Mucosa of rectum (tissue), 2 donors: ENCODE measurements around the gene CLEC2L.

Experiments
- H3K27ac ChIP-seq, 2 donors: one replicate each; pipeline ENCODE4 v1.7.0; 2013; ENCODE audit warnings: inconsistent platforms in 2 of 2, low read depth in 2 of 2, low read length in 2 of 2
- H3K27me3 ChIP-seq, 2 donors: one replicate each; pipeline ENCODE4 v1.7.0; 2013; ENCODE audit warnings: low read length in 2 of 2; ENCODE audit not compliant: control insufficient read depth in 2 of 2, insufficient read depth in 2 of 2
- H3K36me3 ChIP-seq, 2 donors: one replicate each; pipeline ENCODE4 v1.7.0; 2013; ENCODE audit warnings: low read length in 2 of 2; ENCODE audit not compliant: control insufficient read depth in 2 of 2, insufficient read depth in 2 of 2
- H3K4me1 ChIP-seq, 2 donors: one replicate each; pipeline ENCODE4 v1.7.0; 2013; ENCODE audit warnings: low read length in 2 of 2, mild to moderate bottlenecking in 1 of 2; ENCODE audit not compliant: control insufficient read depth in 2 of 2, insufficient read depth in 2 of 2
- H3K4me3 ChIP-seq, 2 donors: one replicate each; pipeline ENCODE4 v1.7.0; 2013; ENCODE audit warnings: low read length in 2 of 2
- H3K9ac ChIP-seq, 2 donors: one replicate each; pipeline ENCODE4 v1.7.0; 2013; ENCODE audit warnings: low read length in 2 of 2, low read depth in 1 of 2, mild to moderate bottlenecking in 1 of 2
- H3K9me3 ChIP-seq, 2 donors: one replicate each; pipeline ENCODE4 v1.7.0; 2013; ENCODE audit warnings: low read length in 2 of 2; ENCODE audit not compliant: control insufficient read depth in 2 of 2
- donor health status: healthy.
- donor health status: Normal muscosa, but diverticular disease.

Gene CLEC2L

DNA sequence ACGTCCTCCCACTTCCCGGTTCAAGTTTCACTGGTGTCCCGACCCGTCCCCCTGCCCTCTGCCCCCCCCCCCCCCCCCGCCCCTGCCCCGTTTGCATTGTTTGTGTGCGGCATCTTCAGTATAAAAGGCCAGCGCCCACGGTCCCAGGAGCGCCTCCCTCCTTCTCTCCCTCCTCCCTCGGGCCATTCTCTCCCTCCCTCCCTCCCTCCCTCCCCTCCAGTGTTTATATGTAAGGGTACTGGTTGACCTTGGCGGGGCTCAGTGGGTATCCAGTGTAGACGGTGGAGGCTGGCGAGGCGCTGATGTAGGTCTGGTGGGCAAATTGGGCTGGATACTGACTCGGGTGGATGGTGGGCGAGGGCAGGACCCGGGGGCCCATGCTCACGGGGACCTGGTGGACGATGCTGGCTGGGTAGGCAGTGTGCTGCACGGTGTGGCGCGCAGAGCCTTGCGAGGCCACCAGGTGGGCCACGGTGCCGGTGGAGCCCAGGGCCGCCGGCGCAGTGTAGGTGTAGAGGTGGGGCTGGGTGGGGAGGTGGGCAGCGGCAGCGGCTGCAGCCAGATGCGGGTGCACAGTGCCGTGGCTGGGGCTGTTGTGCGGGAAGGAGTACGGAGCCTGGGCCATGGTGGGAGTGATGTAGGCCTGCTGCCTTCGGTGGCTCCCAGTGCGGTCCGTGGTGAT, 49.4 kb downstream of the CLEC2L start:
- H3K36me3 ChIP-seq = peaks cover 23 to 24% of the 10 kb centered on the region in 2 donors
- H3K4me3 ChIP-seq = no peak overlapping the region
- H3K9ac ChIP-seq = no peak overlapping the region
- H3K9me3 ChIP-seq = no peaks in the 10 kb centered on the region
- no peaks in the 10 kb centered on the region for H3K27me3 ChIP-seq
- no peaks in the 10 kb centered on the region for H3K4me1 ChIP-seq
- no peak overlapping the region for H3K27ac ChIP-seq

GRCh38 chr7:139573871-139574270, 50.4 kb downstream of the CLEC2L start:
- no peak overlapping the region for H3K27ac ChIP-seq
- H3K27me3 ChIP-seq = no peaks in the 10 kb centered on the region
- H3K36me3 ChIP-seq = peaks cover 23 to 24% of the 10 kb centered on the region in 2 donors
- no peaks in the 10 kb centered on the region for H3K4me1 ChIP-seq
- no peaks in the 10 kb centered on the region for H3K9me3 ChIP-seq
- H3K4me3 ChIP-seq = no peak overlapping the region
- no peak overlapping the region for H3K9ac ChIP-seq

- Histone ChIP-seq H3K4me3 (no peak overlapping the region), H3K9ac (no peak overlapping the region), H3K9me3 (no peaks in the 10 kb centered on the region), H3K4me1 (no peaks in the 10 kb centered on the region), H3K36me3 (peaks cover 26 to 30% of the 10 kb centered on the region in 2 donors), H3K27ac (no peak overlapping the region), H3K27me3 (no peaks in the 10 kb centered on the region)
Observed at GRCh38 chr7:139574618-139575337, 51.3 kb downstream of the CLEC2L start.

DNA sequence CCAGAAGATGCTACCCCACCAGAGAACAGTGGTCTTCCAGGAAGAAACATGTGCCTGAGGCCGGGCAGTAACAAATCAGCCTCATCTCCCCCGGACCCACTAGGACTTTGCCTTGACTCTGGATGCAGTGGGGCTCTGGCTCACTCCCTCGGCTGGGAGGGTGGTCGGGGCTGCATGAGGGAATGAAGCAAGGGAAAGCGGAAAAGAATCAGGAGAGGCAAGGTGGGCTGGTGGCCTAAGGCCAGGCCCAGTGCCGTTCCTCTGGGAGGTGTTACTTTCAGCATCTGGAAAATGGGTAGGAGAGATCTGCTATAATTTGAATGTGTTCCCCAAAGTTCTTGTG, 51.8 kb downstream of the CLEC2L start:
- Histone ChIP-seq H3K4me1 (no peaks in the 10 kb centered on the region), H3K9me3 (no peaks in the 10 kb centered on the region), H3K27me3 (no peaks in the 10 kb centered on the region), H3K36me3 (peaks cover 26 to 35% of the 10 kb centered on the region in 2 donors), H3K27ac (no peak overlapping the region), H3K4me3 (no peak overlapping the region), H3K9ac (no peak overlapping the region)

- peaks cover 32 to 42% of the 10 kb centered on the region in 2 donors for H3K36me3 ChIP-seq
- no peaks in the 10 kb centered on the region for H3K4me1 ChIP-seq
- no peaks in the 10 kb centered on the region for H3K27me3 ChIP-seq
- H3K9ac ChIP-seq = no peak overlapping the region
- no peaks in the 10 kb centered on the region for H3K9me3 ChIP-seq
- H3K4me3 ChIP-seq = no peak overlapping the region
- no peak overlapping the region for H3K27ac ChIP-seq
Observed at GRCh38 chr7:139576179-139576973, 52.9 kb downstream of the CLEC2L start.

DNA sequence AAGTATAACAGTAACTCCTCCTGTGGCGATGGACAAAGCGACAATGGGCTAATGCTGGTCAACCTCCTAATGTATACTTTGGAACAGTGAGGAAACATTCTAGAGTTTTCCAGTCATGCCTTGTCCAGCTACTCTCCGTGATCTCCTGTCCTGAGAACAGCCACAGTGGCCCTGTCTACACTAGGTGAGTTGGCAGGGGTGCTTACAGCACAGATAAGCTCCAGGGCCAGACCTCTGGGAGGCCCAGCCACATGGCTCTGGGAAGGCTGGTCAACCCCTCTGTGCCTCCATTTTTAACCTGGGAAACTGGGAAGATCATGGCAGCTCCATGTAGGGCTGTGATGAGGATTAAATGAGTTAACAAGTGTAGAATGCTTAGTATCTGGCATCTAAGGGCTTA, 57.0 kb downstream of the CLEC2L start:
- no peak overlapping the region for H3K4me3 ChIP-seq
- H3K9me3 ChIP-seq = no peaks in the 10 kb centered on the region
- H3K36me3 ChIP-seq = peaks cover 41 to 62% of the 10 kb centered on the region in 2 donors
- H3K4me1 ChIP-seq = no peaks in the 10 kb centered on the region
- H3K27ac ChIP-seq = no peak overlapping the region
- no peak overlapping the region for H3K9ac ChIP-seq
- no peaks in the 10 kb centered on the region for H3K27me3 ChIP-seq

- Histone ChIP-seq H3K36me3 (peaks cover 39 to 66% of the 10 kb centered on the region in 2 donors), H3K9ac (no peak overlapping the region), H3K9me3 (no peaks in the 10 kb centered on the region), H3K27ac (no peak overlapping the region), H3K4me3 (no peak overlapping the region), H3K4me1 (no peaks in the 10 kb centered on the region), H3K27me3 (no peaks in the 10 kb centered on the region)
Observed at GRCh38 chr7:139582130-139582650, 58.7 kb downstream of the CLEC2L start.

- H3K36me3 ChIP-seq = peaks cover 39 to 62% of the 10 kb centered on the region in 2 donors
- no peaks in the 10 kb centered on the region for H3K9me3 ChIP-seq
- no peak overlapping the region for H3K27ac ChIP-seq
- no peaks in the 10 kb centered on the region for H3K27me3 ChIP-seq
- no peak overlapping the region for H3K4me3 ChIP-seq
- H3K4me1 ChIP-seq = no peaks in the 10 kb centered on the region
- H3K9ac ChIP-seq = no peak overlapping the region
Observed at GRCh38 chr7:139582671-139583155, 59.2 kb downstream of the CLEC2L start.

DNA sequence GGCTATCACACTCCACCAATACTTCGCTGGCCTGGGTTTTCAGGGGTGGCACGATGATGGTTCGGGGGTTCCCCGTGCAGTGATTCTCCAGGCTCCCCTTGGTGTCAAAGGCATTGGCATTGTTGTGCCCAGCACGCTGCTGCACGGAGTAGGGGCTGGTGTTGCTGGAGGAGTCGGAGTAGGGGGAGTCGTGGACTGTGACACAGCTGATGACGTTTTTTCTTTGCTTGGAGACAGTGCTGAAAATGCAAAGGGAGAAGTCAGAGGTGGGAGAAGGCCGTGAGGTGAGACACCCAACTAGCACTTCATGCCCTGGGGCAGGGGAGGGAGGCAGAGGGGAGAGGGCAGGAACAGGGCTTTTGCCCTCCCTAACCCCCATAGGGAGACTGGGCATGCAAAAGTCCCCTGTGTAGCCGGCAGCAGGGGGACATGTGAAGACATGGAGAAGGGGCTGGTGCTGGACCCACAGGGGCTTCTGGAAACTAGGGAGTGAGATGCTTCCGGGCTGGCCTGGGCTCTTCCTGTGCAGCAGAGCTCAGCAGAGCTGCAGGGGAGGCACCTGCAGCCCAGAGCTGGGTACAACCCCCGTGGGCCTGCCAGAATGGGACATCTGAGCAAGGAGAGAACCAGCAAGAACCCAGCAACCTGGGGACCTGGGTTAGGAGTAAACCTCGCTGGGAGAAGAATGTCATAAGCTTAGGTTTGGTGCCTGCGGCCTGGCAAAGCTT, 60.5 kb downstream of the CLEC2L start:
- Histone ChIP-seq H3K36me3 (peaks cover 42 to 67% of the 10 kb centered on the region in 2 donors), H3K4me1 (no peaks in the 10 kb centered on the region), H3K4me3 (no peak overlapping the region), H3K27ac (no peak overlapping the region), H3K9ac (no peak overlapping the region), H3K27me3 (no peaks in the 10 kb centered on the region), H3K9me3 (no peaks in the 10 kb centered on the region)
